ENCODE results near the gene KREMEN2.

The KREMEN2 gene

GRCh38 chr16:2987833-2988232 lies 23.8 kb downstream of the KREMEN2 start:
- Histone ChIP-seq H3K27ac (no peak overlapping the region), H3K9me3 (ENCODE audit: control insufficient read depth, low read length) (no peaks in the 10 kb centered on the region), H3K79me2 (no peaks in the 10 kb centered on the region), H2AFZ (no peak overlapping the region), H3K27me3 (ENCODE audit: control insufficient read depth, insufficient read depth, low read length) (no peaks in the 10 kb centered on the region), H3K4me2 (ENCODE audit: low read length) (no peak overlapping the region), H3K4me1 (peaks cover 3% of the 10 kb centered on the region), H3K4me3 (ENCODE audit: low read depth, low read length) (no peak overlapping the region), H3K9ac (no peak overlapping the region), H3K36me3 (ENCODE audit: control insufficient read depth, insufficient read depth, low read length) (no peaks in the 10 kb centered on the region)
- TF ChIP-seq CTCF (IDR thresholded peaks at IDR 0.05), result no peak

GRCh38 chr16:2988590-2989099 lies 24.6 kb downstream of the KREMEN2 start:
- Histone ChIP-seq H3K9me3 (ENCODE audit: control insufficient read depth, low read length) (no peaks in the 10 kb centered on the region), H3K36me3 (ENCODE audit: control insufficient read depth, insufficient read depth, low read length) (no peaks in the 10 kb centered on the region), H3K4me1 (peaks cover 3% of the 10 kb centered on the region), H3K27ac (no peak overlapping the region), H3K9ac (no peak overlapping the region), H3K79me2 (no peaks in the 10 kb centered on the region), H3K27me3 (ENCODE audit: control insufficient read depth, insufficient read depth, low read length) (no peaks in the 10 kb centered on the region), H3K4me3 (ENCODE audit: low read depth, low read length) (no peak overlapping the region), H3K4me2 (ENCODE audit: low read length) (no peak overlapping the region), H2AFZ (no peak overlapping the region)
- no peak for TF ChIP-seq CTCF (IDR thresholded peaks at IDR 0.05)

- Histone ChIP-seq H3K79me2 (no peaks in the 10 kb centered on the region), H3K4me1 (no peaks in the 10 kb centered on the region), H3K4me2 (ENCODE audit: low read length) (no peak overlapping the region), H3K27me3 (ENCODE audit: control insufficient read depth, insufficient read depth, low read length) (no peaks in the 10 kb centered on the region), H3K27ac (no peak overlapping the region), H3K9me3 (ENCODE audit: control insufficient read depth, low read length) (no peaks in the 10 kb centered on the region), H2AFZ (no peak overlapping the region), H3K36me3 (ENCODE audit: control insufficient read depth, insufficient read depth, low read length) (no peaks in the 10 kb centered on the region), H3K9ac (no peak overlapping the region), H3K4me3 (ENCODE audit: low read depth, low read length) (no peak overlapping the region)
- no peak for TF ChIP-seq CTCF (IDR thresholded peaks at IDR 0.05)
These were observed 26.8 kb downstream of the KREMEN2 start for GRCh38 chr16:2990891-2991290.

- Histone ChIP-seq H3K9ac (no peak overlapping the region), H2AFZ (no peak overlapping the region), H3K36me3 (ENCODE audit: control insufficient read depth, insufficient read depth, low read length) (no peaks in the 10 kb centered on the region), H3K27me3 (ENCODE audit: control insufficient read depth, insufficient read depth, low read length) (no peaks in the 10 kb centered on the region), H3K4me2 (ENCODE audit: low read length) (no peak overlapping the region), H3K27ac (no peak overlapping the region), H3K9me3 (ENCODE audit: control insufficient read depth, low read length) (no peaks in the 10 kb centered on the region), H3K4me3 (ENCODE audit: low read depth, low read length) (no peak overlapping the region), H3K4me1 (no peaks in the 10 kb centered on the region), H3K79me2 (no peaks in the 10 kb centered on the region)
- no peak for TF ChIP-seq CTCF (IDR thresholded peaks at IDR 0.05)
These were observed 27.6 kb downstream of the KREMEN2 start for GRCh38 chr16:2991566-2992261.
